ENCODE results near the gene PAK4. TPM values are rescaled to one million over a fixed set of nuclear protein-coding genes. Genes with fewer than 3 reads are reported as not detected.

The PAK4 gene
- total RNA-seq, 1 donor from 2014 or later = 27.5 TPM

GRCh38 chr19:39167461-39168257, 42.1 kb downstream of the PAK4 start:
- DNase-seq (ENCODE audit: low read depth) = no peak
- TF ChIP-seq, protein P1, sequence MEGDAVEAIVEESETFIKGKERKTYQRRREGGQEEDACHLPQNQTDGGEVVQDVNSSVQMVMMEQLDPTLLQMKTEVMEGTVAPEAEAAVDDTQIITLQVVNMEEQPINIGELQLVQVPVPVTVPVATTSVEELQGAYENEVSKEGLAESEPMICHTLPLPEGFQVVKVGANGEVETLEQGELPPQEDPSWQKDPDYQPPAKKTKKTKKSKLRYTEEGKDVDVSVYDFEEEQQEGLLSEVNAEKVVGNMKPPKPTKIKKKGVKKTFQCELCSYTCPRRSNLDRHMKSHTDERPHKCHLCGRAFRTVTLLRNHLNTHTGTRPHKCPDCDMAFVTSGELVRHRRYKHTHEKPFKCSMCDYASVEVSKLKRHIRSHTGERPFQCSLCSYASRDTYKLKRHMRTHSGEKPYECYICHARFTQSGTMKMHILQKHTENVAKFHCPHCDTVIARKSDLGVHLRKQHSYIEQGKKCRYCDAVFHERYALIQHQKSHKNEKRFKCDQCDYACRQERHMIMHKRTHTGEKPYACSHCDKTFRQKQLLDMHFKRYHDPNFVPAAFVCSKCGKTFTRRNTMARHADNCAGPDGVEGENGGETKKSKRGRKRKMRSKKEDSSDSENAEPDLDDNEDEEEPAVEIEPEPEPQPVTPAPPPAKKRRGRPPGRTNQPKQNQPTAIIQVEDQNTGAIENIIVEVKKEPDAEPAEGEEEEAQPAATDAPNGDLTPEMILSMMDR (conservative IDR thresholded peaks at IDR 0.05; ENCODE audit: low read depth, low read length) = no peak
- H3K4me3 ChIP-seq (ENCODE audit: low read depth, low read length) = no peak overlapping the region

GRCh38 chr19:39168258-39169142, 42.9 kb downstream of the PAK4 start:
- DNase-seq (ENCODE audit: low read depth) = no peak
- H3K4me3 ChIP-seq (ENCODE audit: low read depth, low read length) = no peak overlapping the region
- TF ChIP-seq, protein P1 (conservative IDR thresholded peaks at IDR 0.05; ENCODE audit: low read depth, low read length) = no peak

DNA sequence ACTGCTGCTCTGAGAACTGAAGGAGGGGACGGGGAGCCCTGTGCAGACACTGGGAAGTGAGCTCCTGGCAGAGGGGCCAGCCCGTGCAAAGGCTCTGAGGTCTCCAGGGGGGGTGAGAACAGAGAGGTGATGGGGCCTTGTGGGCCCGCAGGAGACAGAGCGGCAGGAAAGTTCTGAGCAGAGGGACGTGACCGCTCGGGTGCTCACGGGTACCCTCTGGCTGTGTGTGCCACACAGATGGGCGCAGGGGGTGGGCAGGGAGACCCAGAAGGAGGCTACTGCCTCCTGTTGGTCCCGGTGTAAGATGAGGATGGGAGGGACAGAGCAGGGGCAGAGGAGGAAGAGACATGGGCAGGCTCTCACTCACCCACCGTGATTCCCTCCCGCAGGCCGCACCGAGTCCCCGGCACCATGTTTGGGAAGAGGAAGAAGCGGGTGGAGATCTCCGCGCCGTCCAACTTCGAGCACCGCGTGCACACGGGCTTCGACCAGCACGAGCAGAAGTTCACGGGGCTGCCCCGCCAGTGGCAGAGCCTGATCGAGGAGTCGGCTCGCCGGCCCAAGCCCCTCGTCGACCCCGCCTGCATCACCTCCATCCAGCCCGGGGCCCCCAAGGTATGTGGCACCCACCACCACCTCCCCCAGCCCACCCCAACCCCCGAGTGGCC, 43.7 kb downstream of the PAK4 start:
- no peak overlapping the region for H3K4me3 ChIP-seq (ENCODE audit: low read depth, low read length)
- no peak for DNase-seq (ENCODE audit: low read depth)
- TF ChIP-seq, protein P1 (conservative IDR thresholded peaks at IDR 0.05; ENCODE audit: low read depth, low read length) = no peak

- no peak overlapping the region for H3K4me3 ChIP-seq (ENCODE audit: low read depth, low read length)
- TF ChIP-seq, protein P1 (conservative IDR thresholded peaks at IDR 0.05; ENCODE audit: low read depth, low read length) = no peak
- no peak for DNase-seq (ENCODE audit: low read depth)
These were observed 45.0 kb downstream of the PAK4 start for GRCh38 chr19:39170386-39171231.

DNA sequence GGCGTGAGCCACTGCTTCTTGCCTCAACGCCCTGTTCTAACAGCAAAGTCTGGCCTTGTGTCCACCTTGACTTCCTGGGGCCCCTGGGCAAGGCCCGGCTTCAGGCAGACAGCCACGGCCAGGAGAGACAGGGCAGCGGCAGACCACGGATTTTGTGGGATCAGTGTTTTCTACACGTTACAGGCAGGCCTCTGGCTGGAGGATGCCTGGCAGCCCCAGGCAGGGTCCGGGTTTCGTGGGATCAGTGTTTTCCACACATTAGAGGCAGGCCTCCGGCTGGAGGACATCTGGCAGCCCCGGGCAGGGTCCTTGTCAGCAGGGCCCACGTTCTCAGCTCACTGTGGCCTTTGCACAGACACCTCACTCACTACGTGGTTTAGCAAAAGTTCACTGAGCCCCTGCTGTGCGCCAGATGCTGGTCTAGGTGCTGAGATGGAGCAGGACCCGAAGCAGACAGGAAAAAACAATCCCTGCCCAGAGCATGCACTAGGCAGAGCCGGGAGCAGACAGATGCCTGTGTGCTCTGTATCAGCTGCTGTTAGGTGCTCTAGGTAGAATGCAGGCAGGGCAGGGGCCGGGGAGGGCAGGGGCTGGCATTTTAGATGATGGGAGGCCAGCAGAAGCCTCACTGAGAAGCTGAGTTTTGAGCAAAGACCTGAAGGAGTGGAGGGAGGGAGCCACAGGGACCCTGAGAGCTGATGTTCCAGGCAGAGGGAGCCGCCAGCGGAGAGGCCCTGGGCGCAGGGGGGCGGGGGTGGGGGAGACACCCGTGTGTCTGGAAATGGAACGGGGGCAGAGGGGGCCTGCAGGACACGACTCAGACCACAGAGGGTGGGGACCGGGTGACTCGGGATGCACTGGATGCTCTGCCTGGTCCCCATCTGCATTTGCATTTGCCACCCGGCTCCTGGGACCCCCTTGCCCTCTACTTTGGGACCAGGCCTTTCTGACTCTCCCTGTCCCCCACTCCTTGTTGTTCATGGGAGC, 46.2 kb downstream of the PAK4 start:
- DNase-seq (ENCODE audit: low read depth) = no peak
- TF ChIP-seq, protein P1 (conservative IDR thresholded peaks at IDR 0.05; ENCODE audit: low read depth, low read length) = no peak

More for the DNA sequence above, 46.2 kb downstream of the PAK4 start:
- no peak overlapping the region for H3K4me3 ChIP-seq (ENCODE audit: low read depth, low read length)

All from epithelial cell of proximal tubule (primary cell).